RWPE1 (cell line): ENCODE data around the gene NRXN3.
"Not testable (repeated sequence)": the region's sequence is repeated elsewhere in the genome, so short reads cannot be mapped to it uniquely, and the experiment has no call there.

Experiments used
- CTCF ChIA-PET: fragments of 350-600 bp; sonication (Branson Sonifier 250); formaldehyde crosslinking; extraction: SDS; loops from one replicate; lab custom pipeline; 2021; lab: Yijun Ruan, JAX
- POLR2A ChIA-PET: fragments of 400-600 bp; formaldehyde crosslinking; extraction: SDS; loops from one replicate; lab custom pipeline; 2020; ENCODE audit warnings: antibody characterized with exemption; ENCODE audit not compliant: low non-redundant PET; lab: Yijun Ruan, JAX
- DNase-seq: peaks from one replicate; pipeline ENCODE4 v3.0.0; 2012; ENCODE audit warnings: low spot score
- H3K27ac ChIP-seq: fragments of 450-650 bp; 2 replicates; pipeline ENCODE4 v1.5.1; 2017
- TF ChIP-seq, protein P1 (sequence below): fragments of 450-650 bp; conservative IDR thresholded peaks from 2 replicates; pipeline ENCODE4 v1.5.1; 2017; ENCODE audit warnings: low read depth, mild to moderate bottlenecking

Gene NRXN3

DNA sequence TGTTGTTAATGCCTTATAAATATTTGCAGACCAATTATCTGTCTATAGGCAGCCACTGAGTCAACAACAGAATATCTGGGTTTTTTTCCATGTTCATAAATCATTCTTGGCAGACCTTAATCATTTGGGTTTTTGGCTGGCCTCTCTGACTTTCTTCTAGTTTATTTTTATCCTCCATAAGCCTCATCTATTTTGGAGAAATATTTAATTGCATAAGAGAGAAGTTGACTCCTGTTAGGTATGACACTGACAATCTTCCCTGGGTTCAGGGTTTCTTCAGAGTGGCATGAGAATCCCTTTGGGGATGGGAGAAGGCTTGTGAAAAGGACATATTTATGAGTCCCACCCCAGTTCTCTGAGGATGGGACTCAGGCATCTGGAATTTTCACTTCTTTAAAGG lies 299.8 kb downstream of the NRXN3 start:
- ChIA-PET POLR2A (no interaction called here), CTCF (no interaction called here)
- DNase-seq: no peak
- TF ChIP-seq, protein P1, sequence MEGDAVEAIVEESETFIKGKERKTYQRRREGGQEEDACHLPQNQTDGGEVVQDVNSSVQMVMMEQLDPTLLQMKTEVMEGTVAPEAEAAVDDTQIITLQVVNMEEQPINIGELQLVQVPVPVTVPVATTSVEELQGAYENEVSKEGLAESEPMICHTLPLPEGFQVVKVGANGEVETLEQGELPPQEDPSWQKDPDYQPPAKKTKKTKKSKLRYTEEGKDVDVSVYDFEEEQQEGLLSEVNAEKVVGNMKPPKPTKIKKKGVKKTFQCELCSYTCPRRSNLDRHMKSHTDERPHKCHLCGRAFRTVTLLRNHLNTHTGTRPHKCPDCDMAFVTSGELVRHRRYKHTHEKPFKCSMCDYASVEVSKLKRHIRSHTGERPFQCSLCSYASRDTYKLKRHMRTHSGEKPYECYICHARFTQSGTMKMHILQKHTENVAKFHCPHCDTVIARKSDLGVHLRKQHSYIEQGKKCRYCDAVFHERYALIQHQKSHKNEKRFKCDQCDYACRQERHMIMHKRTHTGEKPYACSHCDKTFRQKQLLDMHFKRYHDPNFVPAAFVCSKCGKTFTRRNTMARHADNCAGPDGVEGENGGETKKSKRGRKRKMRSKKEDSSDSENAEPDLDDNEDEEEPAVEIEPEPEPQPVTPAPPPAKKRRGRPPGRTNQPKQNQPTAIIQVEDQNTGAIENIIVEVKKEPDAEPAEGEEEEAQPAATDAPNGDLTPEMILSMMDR: no peak
- H3K27ac ChIP-seq: no peak overlapping the region

DNA sequence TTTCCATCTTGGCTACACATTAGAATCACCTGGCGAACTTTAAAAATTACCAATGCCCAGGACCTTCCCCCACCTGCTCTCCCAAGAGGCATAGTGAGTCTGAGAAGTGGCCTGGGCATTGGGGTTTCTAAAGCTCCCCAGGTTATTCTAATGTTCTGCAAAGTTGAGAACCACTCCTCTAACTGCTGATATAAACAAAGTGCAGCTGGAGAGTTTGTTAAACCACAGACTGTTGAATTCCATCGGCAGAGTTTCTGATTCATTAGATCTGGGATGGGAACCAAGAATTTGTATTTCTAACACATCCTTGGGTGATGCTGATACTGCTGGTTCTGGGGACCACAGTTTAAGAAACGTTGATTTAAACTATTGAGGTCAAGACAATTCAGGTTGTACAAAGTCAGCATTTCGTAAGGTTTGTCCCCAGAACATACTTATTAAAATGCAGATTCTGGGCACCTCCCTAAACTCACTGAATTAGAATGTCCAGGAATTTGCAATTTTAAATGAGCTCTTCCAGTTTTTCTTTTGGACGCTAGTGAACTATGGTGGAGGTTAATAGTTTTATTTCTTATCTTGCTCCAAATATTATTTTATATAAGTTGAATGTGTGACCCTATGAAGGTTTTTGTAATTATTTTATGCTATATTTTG lies 309.1 kb downstream of the NRXN3 start:
- CTCF ChIA-PET: interaction anchor here (0.7 kb wide), 1 partner anchor 681 kb away, joined by 3 read pairs; no protein-coding TSS in a partner anchor

DNA sequence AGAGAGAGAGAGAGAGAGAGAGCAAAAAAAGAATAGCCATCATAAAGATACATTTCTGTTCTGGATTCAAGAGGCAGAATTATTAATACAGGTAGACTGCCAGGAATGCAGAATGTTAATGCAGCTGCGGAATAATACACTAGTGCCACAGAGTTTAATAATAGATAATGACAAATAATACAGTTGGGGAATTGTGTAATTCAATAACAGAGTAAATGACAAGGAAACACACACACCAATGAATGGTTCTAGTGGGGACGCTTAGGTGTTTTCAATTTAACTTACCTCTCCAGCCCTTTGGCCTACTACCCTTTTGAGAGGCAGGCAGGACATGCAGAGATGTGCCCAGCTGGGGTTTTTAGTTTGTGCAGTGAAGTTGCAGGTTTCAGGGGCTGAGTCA lies 313.9 kb downstream of the NRXN3 start:
- DNase-seq: no peak
- ChIA-PET CTCF (interaction anchor here (0.5 kb wide), 1 partner anchor 239 kb away, joined by 4 read pairs; no protein-coding TSS in a partner anchor), POLR2A (no interaction called here)
- TF ChIP-seq, protein P1: no peak
- H3K27ac ChIP-seq: no peak overlapping the region

More for the DNA sequence above, 309.1 kb downstream of the NRXN3 start:
- no peak overlapping the region for H3K27ac ChIP-seq
- POLR2A ChIA-PET: no interaction called here
- TF ChIP-seq, protein P1: no peak
- no peak for DNase-seq

DNA sequence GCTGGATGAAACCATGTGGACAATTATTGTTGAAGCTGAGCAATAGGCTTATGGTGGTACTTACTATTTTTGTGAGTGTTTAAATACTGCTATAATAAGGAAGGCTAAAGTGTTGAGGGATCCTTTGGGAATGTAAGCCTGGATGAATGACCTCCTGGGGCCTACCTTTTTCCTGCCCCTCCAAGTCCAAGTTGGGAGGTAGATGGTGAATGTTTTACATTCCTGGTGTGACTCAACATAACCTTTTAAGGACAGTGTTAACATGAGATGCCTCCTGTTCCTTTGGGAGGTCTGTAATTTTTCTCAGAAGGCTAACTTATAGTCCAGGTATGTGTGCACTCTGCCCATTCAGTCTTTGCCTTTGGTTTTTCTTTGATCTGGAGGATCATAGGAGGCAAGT lies 315.9 kb downstream of the NRXN3 start:
- no peak for DNase-seq
- CTCF ChIA-PET: interaction anchor here (0.8 kb wide), 1 partner anchor 511 kb away, joined by 5 read pairs; no protein-coding TSS in a partner anchor
- TF ChIP-seq, protein P1: no peak
- no peak overlapping the region for H3K27ac ChIP-seq
- POLR2A ChIA-PET: no interaction called here

DNA sequence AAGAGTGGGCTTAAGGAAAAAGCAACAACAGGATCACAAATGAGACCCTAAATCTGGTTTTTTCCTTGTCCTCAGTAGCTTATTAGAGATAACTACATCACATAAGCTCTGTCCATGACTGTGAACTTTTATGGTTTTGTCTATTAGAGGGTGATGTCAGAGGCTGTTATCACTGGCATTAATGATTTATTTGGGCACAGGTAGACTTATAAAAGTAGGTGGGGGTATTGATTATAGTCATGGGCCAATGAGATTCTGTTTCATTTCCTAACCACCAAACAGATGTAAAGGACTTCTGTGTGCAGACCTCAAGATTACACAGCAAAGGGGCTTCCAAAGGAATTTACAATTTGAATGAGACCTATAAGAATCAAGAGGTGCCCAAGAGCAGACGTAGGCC lies 316.4 kb downstream of the NRXN3 start:
- POLR2A ChIA-PET: no interaction called here
- H3K27ac ChIP-seq: no peak overlapping the region
- CTCF ChIA-PET: no interaction called here
- no peak for DNase-seq
- TF ChIP-seq, protein P1: no peak

DNA sequence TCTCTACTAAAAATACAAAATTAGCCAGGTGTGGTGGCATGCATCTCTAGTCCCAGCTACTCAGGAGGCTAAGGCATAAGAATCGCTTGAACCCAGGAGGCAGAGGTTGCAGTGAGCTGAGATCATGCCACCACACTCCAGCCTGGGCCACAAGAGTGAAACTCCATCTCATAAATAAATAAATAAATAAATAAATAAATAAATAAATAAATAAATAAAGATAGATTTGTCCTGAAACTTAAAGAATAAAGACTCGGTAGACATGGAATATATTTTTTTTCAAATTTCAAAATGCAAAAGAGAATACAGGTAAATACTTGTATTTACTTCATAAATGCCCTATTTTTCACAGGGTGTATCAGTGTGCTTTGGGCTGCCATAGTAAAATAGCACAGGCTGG lies 317.4 kb downstream of the NRXN3 start:
- POLR2A ChIA-PET, CTCF ChIA-PET, H3K27ac ChIP-seq, DNase-seq: not testable (repeated sequence)

DNA sequence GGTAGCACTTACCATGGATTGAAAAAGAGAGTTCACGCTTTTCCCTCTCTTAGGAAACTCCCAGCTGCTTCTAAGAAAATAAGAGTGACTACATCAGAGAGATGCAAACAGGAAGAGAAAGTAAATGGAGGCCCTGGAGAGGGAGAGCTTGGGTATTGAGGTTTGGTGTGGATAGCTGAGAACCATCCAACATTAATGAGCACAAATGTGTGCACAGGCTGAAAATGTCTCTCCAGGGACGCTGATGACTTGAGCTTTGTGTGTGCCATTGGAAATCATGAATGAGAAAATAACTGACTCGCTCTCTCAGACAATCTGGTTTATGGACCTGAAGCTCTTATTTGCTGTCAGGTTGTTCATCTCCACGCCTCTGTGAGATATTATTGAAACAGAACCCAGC lies 318.8 kb downstream of the NRXN3 start:
- H3K27ac ChIP-seq: no peak overlapping the region
- no peak for DNase-seq
- POLR2A ChIA-PET: no interaction called here
- TF ChIP-seq, protein P1: no peak
- CTCF ChIA-PET: interaction anchor here (0.6 kb wide), 1 partner anchor 35 kb away, joined by 3 read pairs; no protein-coding TSS in a partner anchor
